Progenitor cell of endocrine pancreas (in vitro differentiated cells): ENCODE data around the gene LRMDA. TPM values are rescaled to one million over a fixed set of nuclear protein-coding genes. Genes with fewer than 3 reads are reported as not detected.

Experiments
- DNase-seq: peaks from one replicate; pipeline ENCODE4 v3.0.0; 2021; ENCODE audit warnings: low spot score; ENCODE audit not compliant: unreplicated experiment
- H3K27ac Mint-ChIP-seq: 2 replicates; pipeline ENCODE4 v1.8.0; 2021; ENCODE audit warnings: mild to moderate bottlenecking, moderate library complexity, mixed read lengths
- H3K27me3 Mint-ChIP-seq: 2 replicates; pipeline ENCODE4 v1.8.0; 2021; ENCODE audit warnings: mixed read lengths
- H3K36me3 Mint-ChIP-seq: 2 replicates; pipeline ENCODE4 v1.8.0; 2022; ENCODE audit warnings: mixed read lengths; ENCODE audit not compliant: insufficient read depth
- H3K4me1 Mint-ChIP-seq: 2 replicates; pipeline ENCODE4 v1.8.0; 2021; ENCODE audit warnings: low read depth, mixed read lengths
- H3K4me3 Mint-ChIP-seq: 2 replicates; pipeline ENCODE4 v1.8.0; 2021; ENCODE audit warnings: low read depth, mild to moderate bottlenecking, moderate library complexity, mixed read lengths
- H3K9me3 Mint-ChIP-seq: 2 replicates; pipeline ENCODE4 v1.8.0; 2021; ENCODE audit warnings: low read depth, mixed read lengths
- CTCF ChIP-seq: fragments of 200-600 bp; sonication (generic); IDR thresholded peaks from one replicate; pipeline ENCODE4 v1.5.0; 2021; ENCODE audit warnings: antibody characterized with exemption, mild to moderate bottlenecking; ENCODE audit not compliant: unreplicated experiment
- total RNA-seq: library from RNA; stranded (reverse); gene quantifications from 2 replicates; pipeline ENCODE4 v1.2.1, GENCODE V29; 2021

Gene LRMDA
- total RNA-seq, 1 donor from 2014 or later = 6.5 TPM

GRCh38 chr10:75828413-75828812 lies 397.0 kb downstream of the LRMDA start:
- Mint-ChIP-seq H3K27ac (no peak overlapping the region), H3K9me3 (peaks cover 9% of the 10 kb centered on the region), H3K4me1 (no peaks in the 10 kb centered on the region), H3K27me3 (peaks cover 50% of the 10 kb centered on the region), H3K4me3 (no peak overlapping the region), H3K36me3 (peaks cover 2% of the 10 kb centered on the region)
- TF ChIP-seq CTCF = no peak
- DNase-seq = no peak

GRCh38 chr10:75836064-75836463 lies 404.6 kb downstream of the LRMDA start:
- TF ChIP-seq CTCF = no peak
- DNase-seq = no peak
- Mint-ChIP-seq H3K36me3 (peaks cover 2% of the 10 kb centered on the region), H3K9me3 (peaks cover 10% of the 10 kb centered on the region), H3K4me3 (no peak overlapping the region), H3K4me1 (no peaks in the 10 kb centered on the region), H3K27me3 (peaks cover 36% of the 10 kb centered on the region), H3K27ac (no peak overlapping the region)

- no peaks in the 10 kb centered on the region for H3K36me3 Mint-ChIP-seq
- TF ChIP-seq CTCF = no peak
- H3K27ac Mint-ChIP-seq = no peak overlapping the region
- peaks cover 27% of the 10 kb centered on the region for H3K27me3 Mint-ChIP-seq
- H3K9me3 Mint-ChIP-seq = no peaks in the 10 kb centered on the region
- no peak for DNase-seq
- H3K4me1 Mint-ChIP-seq = no peaks in the 10 kb centered on the region
- no peak overlapping the region for H3K4me3 Mint-ChIP-seq
Observed at GRCh38 chr10:75838486-75838885, 407.1 kb downstream of the LRMDA start.

GRCh38 chr10:75839020-75839419 lies 407.6 kb downstream of the LRMDA start:
- Mint-ChIP-seq H3K9me3 (no peaks in the 10 kb centered on the region), H3K4me3 (no peak overlapping the region), H3K27me3 (peaks cover 30% of the 10 kb centered on the region), H3K4me1 (no peaks in the 10 kb centered on the region), H3K36me3 (no peaks in the 10 kb centered on the region), H3K27ac (no peak overlapping the region)
- TF ChIP-seq CTCF = no peak
- DNase-seq = no peak

DNA sequence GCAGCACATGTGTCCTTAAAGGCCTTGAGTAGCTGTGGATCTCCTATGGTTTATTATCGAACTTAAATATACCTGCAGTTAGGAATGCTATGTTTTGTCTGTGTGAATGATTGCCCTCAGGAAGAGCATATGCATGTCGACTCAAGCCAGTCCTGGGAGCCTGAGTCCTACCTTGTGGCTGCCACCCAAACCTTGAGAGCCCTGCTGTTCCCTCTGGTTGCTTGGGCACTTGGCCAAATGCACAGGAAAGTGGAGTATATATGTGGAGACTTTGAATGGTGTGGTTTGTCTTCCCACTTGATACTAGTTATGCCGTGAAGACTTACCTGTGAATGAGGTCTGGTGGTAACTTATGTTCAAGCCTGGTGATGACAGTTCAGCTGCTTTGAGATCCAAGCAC lies 409.8 kb downstream of the LRMDA start:
- no peak for DNase-seq
- no peaks in the 10 kb centered on the region for H3K9me3 Mint-ChIP-seq
- H3K27ac Mint-ChIP-seq = no peak overlapping the region
- no peak overlapping the region for H3K4me3 Mint-ChIP-seq
- H3K4me1 Mint-ChIP-seq = peaks cover 3% of the 10 kb centered on the region
- no peak for TF ChIP-seq CTCF
- H3K36me3 Mint-ChIP-seq = no peaks in the 10 kb centered on the region
- H3K27me3 Mint-ChIP-seq = peaks cover 16% of the 10 kb centered on the region
